ENCODE results near the gene XKRX. TPM values are rescaled to one million over a fixed set of nuclear protein-coding genes. Genes with fewer than 3 reads are reported as not detected.
A peak's percentile ranks its signal among the peaks of the same experiment; 100 is the strongest.

XKRX gene
- 0.23 and 0.25 TPM in 2 replicates for total RNA-seq

DNA sequence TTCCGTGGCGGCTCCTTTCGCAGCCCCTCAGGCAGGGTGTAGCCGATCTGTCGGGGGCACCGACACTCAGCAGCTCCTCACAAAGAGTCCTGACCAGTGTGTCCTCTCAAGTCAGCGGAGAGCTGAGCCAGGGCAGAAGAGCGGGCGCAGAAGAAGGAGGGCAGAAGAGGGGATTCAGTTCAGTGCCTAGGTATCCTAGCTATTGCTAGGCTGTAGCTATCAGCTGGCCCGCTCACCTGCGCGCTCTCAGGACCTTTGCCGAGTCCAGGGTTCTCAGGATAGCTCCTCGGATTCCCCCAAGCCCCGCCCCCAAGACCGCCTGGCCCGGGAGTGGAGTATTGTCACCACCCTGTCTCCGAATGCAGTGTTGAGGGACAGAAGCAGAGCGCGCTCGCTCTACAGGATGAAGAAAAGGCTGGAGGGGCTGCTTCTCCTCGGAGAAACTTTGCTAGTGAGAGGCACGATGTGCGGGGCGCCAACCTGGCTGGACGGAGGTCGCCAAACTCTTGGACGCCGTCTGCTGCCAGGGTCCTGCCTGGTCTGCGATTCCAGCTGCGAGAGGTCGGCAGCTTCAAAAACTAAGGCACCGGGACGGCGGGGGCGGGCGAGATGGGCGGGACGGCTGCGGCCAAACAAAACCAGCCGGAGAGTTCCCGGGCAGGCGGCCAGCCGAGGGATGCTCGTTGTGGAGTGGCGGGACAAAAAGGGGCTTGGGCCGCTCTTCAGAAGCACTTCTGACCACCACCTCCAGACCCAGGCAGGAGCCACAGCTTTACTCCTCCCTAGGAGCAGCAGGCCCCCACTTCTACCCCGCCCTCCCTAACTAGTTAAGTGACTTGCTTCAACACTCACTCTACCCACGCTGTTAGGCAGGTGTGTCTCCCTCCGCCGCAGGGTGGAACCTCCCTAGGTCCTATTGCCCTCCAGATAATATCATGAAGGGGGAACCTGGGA is at the start of gene XKRX:
Gene XKRX, minus strand, starts transcription at position 258 of the 954 bp plus-strand sequence. CDS start 613 bp downstream, outside the sequence.
- Mint-ChIP-seq H3K27me3 (ENCODE audit: low read depth) (peaks cover 1% of the 10 kb centered on the region), H3K27ac (no peak within 1 kb of the TSS), H3K4me3 (ENCODE audit: low read depth) (peak within 1 kb of the TSS; percentile 79), H3K36me3 (ENCODE audit: low read depth) (peaks cover 5% of the 10 kb centered on the region), H3K4me1 (ENCODE audit: low read depth) (peaks cover 18% of the 10 kb centered on the region), H3K9me3 (peaks cover 7% of the 10 kb centered on the region)
- intact Hi-C loops (cut with micrococcal nuclease) = loop anchor here (2.0 to 10.0 kb wide), 3 partner anchors 66 to 126 kb away; partner anchors contain the start of genes CSTF2 and TRMT2B
- peak; percentile 8 for DNase-seq (ENCODE audit: low spot score)

- Mint-ChIP-seq H3K36me3 (ENCODE audit: low read depth) (peaks cover 4% of the 10 kb centered on the region), H3K27me3 (ENCODE audit: low read depth) (no peaks in the 10 kb centered on the region), H3K27ac (no peak overlapping the region), H3K9me3 (no peaks in the 10 kb centered on the region), H3K4me1 (ENCODE audit: low read depth) (no peaks in the 10 kb centered on the region), H3K4me3 (ENCODE audit: low read depth) (no peak overlapping the region)
- DNase-seq (ENCODE audit: low spot score) = no peak
- intact Hi-C loops (cut with micrococcal nuclease) = no loop called here
Measured at GRCh38 chrX:100976211-100976610, 47.5 kb upstream of the XKRX start.

DNA sequence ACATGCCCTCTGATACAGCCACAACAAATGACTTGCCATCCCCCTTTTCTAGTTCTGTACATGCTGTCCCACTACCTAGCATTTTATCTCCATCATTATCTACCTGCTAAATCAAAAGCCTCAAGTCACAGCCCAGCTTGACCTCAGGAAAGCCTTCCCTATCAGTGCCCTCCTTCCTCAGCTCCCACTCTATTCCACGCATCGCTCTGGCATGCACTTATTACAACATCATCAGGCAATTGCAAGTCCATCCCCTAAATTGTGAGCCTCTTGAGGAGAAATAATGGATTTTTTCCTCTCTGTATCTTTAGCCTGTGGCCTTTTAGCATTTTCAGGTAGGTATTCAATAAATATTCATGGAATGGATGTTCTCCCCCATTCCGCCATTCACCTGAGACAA is 46.5 kb upstream of the XKRX start:
- intact Hi-C loops (cut with micrococcal nuclease) = no loop called here
- H3K4me3 Mint-ChIP-seq (ENCODE audit: low read depth) = no peak overlapping the region
- peaks cover 4% of the 10 kb centered on the region for H3K36me3 Mint-ChIP-seq (ENCODE audit: low read depth)
- H3K9me3 Mint-ChIP-seq = no peaks in the 10 kb centered on the region
- H3K4me1 Mint-ChIP-seq (ENCODE audit: low read depth) = no peaks in the 10 kb centered on the region
- no peaks in the 10 kb centered on the region for H3K27me3 Mint-ChIP-seq (ENCODE audit: low read depth)
- DNase-seq (ENCODE audit: low spot score) = no peak
- H3K27ac Mint-ChIP-seq = no peak overlapping the region

GRCh38 chrX:100973411-100973810 is 44.7 kb upstream of the XKRX start:
- Mint-ChIP-seq H3K4me3 (ENCODE audit: low read depth) (no peak overlapping the region), H3K27ac (no peak overlapping the region), H3K36me3 (ENCODE audit: low read depth) (no peaks in the 10 kb centered on the region), H3K4me1 (ENCODE audit: low read depth) (no peaks in the 10 kb centered on the region), H3K9me3 (no peaks in the 10 kb centered on the region), H3K27me3 (ENCODE audit: low read depth) (no peaks in the 10 kb centered on the region)
- intact Hi-C loops (cut with micrococcal nuclease) = no loop called here
- DNase-seq (ENCODE audit: low spot score) = no peak

- H3K36me3 Mint-ChIP-seq (ENCODE audit: low read depth) = no peaks in the 10 kb centered on the region
- H3K27me3 Mint-ChIP-seq (ENCODE audit: low read depth) = no peaks in the 10 kb centered on the region
- H3K9me3 Mint-ChIP-seq = no peaks in the 10 kb centered on the region
- no peak overlapping the region for H3K27ac Mint-ChIP-seq
- H3K4me3 Mint-ChIP-seq (ENCODE audit: low read depth) = no peak overlapping the region
- intact Hi-C loops (cut with micrococcal nuclease) = no loop called here
- DNase-seq (ENCODE audit: low spot score) = no peak
- no peaks in the 10 kb centered on the region for H3K4me1 Mint-ChIP-seq (ENCODE audit: low read depth)
Measured at GRCh38 chrX:100969936-100970335, 41.2 kb upstream of the XKRX start.

GRCh38 chrX:100969408-100969807 is 40.7 kb upstream of the XKRX start, which contains the start of gene ARL13A:
Gene ARL13A (plus strand): TSS chrX:100969708. CDS start chrX:100973690, 3,982 bp downstream.
- no peak for DNase-seq (ENCODE audit: low spot score)
- Mint-ChIP-seq H3K27me3 (ENCODE audit: low read depth) (no peaks in the 10 kb centered on the region), H3K27ac (no peak within 1 kb of the TSS), H3K9me3 (no peaks in the 10 kb centered on the region), H3K36me3 (ENCODE audit: low read depth) (no peaks in the 10 kb centered on the region), H3K4me1 (ENCODE audit: low read depth) (no peaks in the 10 kb centered on the region), H3K4me3 (ENCODE audit: low read depth) (no peak within 1 kb of the TSS)
- intact Hi-C loops (cut with micrococcal nuclease) = no loop called here

DNA sequence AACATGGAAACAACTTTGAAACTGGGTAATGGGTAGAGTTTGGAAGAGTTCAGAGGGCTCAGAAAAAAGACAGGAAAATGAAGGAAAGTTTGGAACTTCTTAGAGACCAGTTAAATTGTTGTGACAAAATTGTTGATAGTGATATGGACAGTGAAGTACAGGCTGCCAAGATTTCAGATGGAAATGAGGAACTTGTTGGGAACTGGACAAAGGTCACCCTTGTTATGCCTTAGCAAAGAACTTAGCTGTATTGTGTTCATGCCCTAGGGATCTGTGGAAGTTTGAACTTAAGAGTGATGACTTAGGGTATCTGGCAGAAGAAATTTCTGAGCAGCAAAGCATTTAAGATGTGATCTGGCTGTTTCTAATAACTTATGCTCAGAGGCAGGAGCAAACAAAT is 35.6 kb upstream of the XKRX start:
- H3K9me3 Mint-ChIP-seq = no peaks in the 10 kb centered on the region
- no peaks in the 10 kb centered on the region for H3K36me3 Mint-ChIP-seq (ENCODE audit: low read depth)
- intact Hi-C loops (cut with micrococcal nuclease) = no loop called here
- no peak overlapping the region for H3K4me3 Mint-ChIP-seq (ENCODE audit: low read depth)
- H3K27ac Mint-ChIP-seq = no peak overlapping the region
- no peaks in the 10 kb centered on the region for H3K27me3 Mint-ChIP-seq (ENCODE audit: low read depth)
- DNase-seq (ENCODE audit: low spot score) = no peak
- H3K4me1 Mint-ChIP-seq (ENCODE audit: low read depth) = no peaks in the 10 kb centered on the region

DNA sequence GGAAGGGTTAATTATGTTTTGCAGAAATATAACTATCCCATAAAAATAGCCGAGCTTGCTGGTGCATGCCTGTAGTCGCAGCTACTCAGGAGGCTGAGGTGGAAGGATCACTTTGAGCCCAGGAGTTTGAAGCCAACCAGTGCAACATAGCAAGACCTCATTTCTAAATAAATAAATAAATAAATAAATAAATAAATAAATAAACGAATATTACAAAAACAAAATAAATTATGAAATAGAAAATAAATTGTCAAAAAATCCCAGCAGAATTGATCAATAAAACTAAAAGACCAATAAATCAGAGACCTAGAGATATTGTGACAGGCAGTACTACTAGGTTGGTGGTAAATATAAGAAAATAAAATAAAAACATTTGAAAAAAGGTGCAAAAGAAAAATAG is 34.1 kb upstream of the XKRX start:
- no peak for DNase-seq (ENCODE audit: low spot score)
- Mint-ChIP-seq H3K9me3 (no peaks in the 10 kb centered on the region), H3K4me1 (ENCODE audit: low read depth) (no peaks in the 10 kb centered on the region), H3K4me3 (ENCODE audit: low read depth) (no peak overlapping the region), H3K27ac (no peak overlapping the region), H3K27me3 (ENCODE audit: low read depth) (no peaks in the 10 kb centered on the region), H3K36me3 (ENCODE audit: low read depth) (no peaks in the 10 kb centered on the region)
- intact Hi-C loops (cut with micrococcal nuclease) = no loop called here

DNA sequence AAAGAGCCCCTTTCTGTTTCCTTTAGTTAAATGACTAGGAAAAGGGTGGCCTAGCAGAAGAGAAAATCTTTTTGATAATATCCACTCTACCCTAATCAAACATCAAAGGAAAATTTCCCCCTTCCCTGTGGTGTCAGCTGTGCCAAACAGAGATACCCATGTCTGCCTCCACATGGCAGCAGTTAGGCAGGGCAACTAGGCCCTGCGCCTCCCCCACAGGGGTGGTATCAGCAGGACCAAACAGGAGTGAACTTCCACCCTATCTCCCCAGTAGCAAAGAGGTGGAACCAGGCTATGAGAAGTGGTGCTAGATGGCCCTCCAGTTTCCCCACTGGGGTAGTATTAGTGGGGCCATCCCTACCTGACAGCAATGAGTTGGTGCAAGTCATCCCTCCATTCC is 19.8 kb upstream of the XKRX start:
- H3K9me3 Mint-ChIP-seq = no peaks in the 10 kb centered on the region
- intact Hi-C loops (cut with micrococcal nuclease) = no loop called here
- no peak overlapping the region for H3K4me3 Mint-ChIP-seq (ENCODE audit: low read depth)
- no peaks in the 10 kb centered on the region for H3K4me1 Mint-ChIP-seq (ENCODE audit: low read depth)
- no peaks in the 10 kb centered on the region for H3K36me3 Mint-ChIP-seq (ENCODE audit: low read depth)
- no peak for DNase-seq (ENCODE audit: low spot score)
- H3K27ac Mint-ChIP-seq = no peak overlapping the region
- H3K27me3 Mint-ChIP-seq (ENCODE audit: low read depth) = no peaks in the 10 kb centered on the region

GRCh38 chrX:100946299-100946927 is 17.7 kb upstream of the XKRX start:
- DNase-seq (ENCODE audit: low spot score) = no peak
- Mint-ChIP-seq H3K4me1 (ENCODE audit: low read depth) (no peaks in the 10 kb centered on the region), H3K4me3 (ENCODE audit: low read depth) (no peak overlapping the region), H3K36me3 (ENCODE audit: low read depth) (no peaks in the 10 kb centered on the region), H3K9me3 (no peaks in the 10 kb centered on the region), H3K27ac (no peak overlapping the region), H3K27me3 (ENCODE audit: low read depth) (no peaks in the 10 kb centered on the region)
- intact Hi-C loops (cut with micrococcal nuclease) = no loop called here

GRCh38 chrX:100944601-100945000 is 15.9 kb upstream of the XKRX start:
- Mint-ChIP-seq H3K4me3 (ENCODE audit: low read depth) (no peak overlapping the region), H3K27ac (no peak overlapping the region), H3K9me3 (no peaks in the 10 kb centered on the region), H3K4me1 (ENCODE audit: low read depth) (no peaks in the 10 kb centered on the region), H3K27me3 (ENCODE audit: low read depth) (no peaks in the 10 kb centered on the region), H3K36me3 (ENCODE audit: low read depth) (no peaks in the 10 kb centered on the region)
- intact Hi-C loops (cut with micrococcal nuclease) = no loop called here
- DNase-seq (ENCODE audit: low spot score) = no peak

GRCh38 chrX:100939333-100939732 is 10.6 kb upstream of the XKRX start:
- no peak for DNase-seq (ENCODE audit: low spot score)
- Mint-ChIP-seq H3K27ac (no peak overlapping the region), H3K4me3 (ENCODE audit: low read depth) (no peak overlapping the region)

DNA sequence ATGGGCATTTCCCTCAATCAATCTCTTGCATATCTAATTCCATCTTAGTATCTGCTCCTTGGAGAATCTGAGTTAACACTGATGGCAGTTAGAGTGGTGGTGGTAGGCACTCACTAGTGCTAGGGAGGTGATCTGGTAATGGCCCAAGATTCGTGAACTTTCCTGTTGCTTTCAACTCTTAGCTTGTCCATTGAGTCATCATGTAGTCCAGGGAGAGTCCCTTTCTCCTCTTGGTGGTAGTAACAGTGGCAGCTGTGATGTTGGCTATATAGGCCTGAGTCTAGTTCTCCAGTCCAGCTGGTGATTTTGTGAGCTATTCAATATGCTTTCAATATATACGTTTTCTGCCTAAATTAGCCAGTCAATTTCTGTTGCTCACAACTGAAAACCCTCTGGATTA is 7.0 kb upstream of the XKRX start:
- intact Hi-C loops (cut with micrococcal nuclease) = no loop called here
- Mint-ChIP-seq H3K4me1 (ENCODE audit: low read depth) (peaks cover 13% of the 10 kb centered on the region), H3K4me3 (ENCODE audit: low read depth) (no peak overlapping the region), H3K27ac (no peak overlapping the region), H3K9me3 (peaks cover 7% of the 10 kb centered on the region), H3K36me3 (ENCODE audit: low read depth) (peaks cover 5% of the 10 kb centered on the region), H3K27me3 (ENCODE audit: low read depth) (no peaks in the 10 kb centered on the region)
- DNase-seq (ENCODE audit: low spot score) = no peak

More at GRCh38 chrX:100939333-100939732, 10.6 kb upstream of the XKRX start:
- Mint-ChIP-seq H3K9me3 (no peaks in the 10 kb centered on the region), H3K36me3 (ENCODE audit: low read depth) (no peaks in the 10 kb centered on the region), H3K27me3 (ENCODE audit: low read depth) (no peaks in the 10 kb centered on the region), H3K4me1 (ENCODE audit: low read depth) (no peaks in the 10 kb centered on the region)
- intact Hi-C loops (cut with micrococcal nuclease) = no loop called here

Data from activated T-helper 2 cell treated with anti-CD3 and anti-CD28 coated beads, Interferon-gamma antibody, Interleukin-2, Interleukin-4, amounts not matched to agents 10 μg/mL and 5 μg/mL and 100 μg/mL, durations not matched to agents 14 hours and 24 hours and 36 hours (primary cell).